SK-N-SH treated with all-trans-retinoic acid at 6 μM for 48 hours (cell line): ENCODE data around the gene ACSM2A.

ENCODE experiments used
- ARNTL ChIP-seq: fragments of 450-650 bp; formaldehyde crosslinking; IDR thresholded peaks from 2 replicates; pipeline ENCODE4 v1.5.0; 2020; ENCODE audit warnings: low read depth, mild to moderate bottlenecking, moderate library complexity, borderline replicate concordance
- CSDC2 ChIP-seq: fragments of 250-450 bp; sonication (Bioruptor Pico); IDR thresholded peaks from 2 replicates; pipeline ENCODE4 v1.5.0; 2020; ENCODE audit warnings: mild to moderate bottlenecking, moderate library complexity
- RARB ChIP-seq: fragments of 250-450 bp; sonication (Bioruptor Pico); IDR thresholded peaks from 2 replicates; pipeline ENCODE4 v1.8.0; 2021; ENCODE audit warnings: mild to moderate bottlenecking, moderate library complexity
- ZFP3 ChIP-seq: fragments of 250-450 bp; sonication (Bioruptor Pico); IDR thresholded peaks from 2 replicates; pipeline ENCODE4 v1.5.0; 2020; ENCODE audit warnings: mild to moderate bottlenecking, moderate library complexity
- TF ChIP-seq, protein P1 (sequence below): fragments of 250-450 bp; sonication (Bioruptor Pico); IDR thresholded peaks from 2 replicates; pipeline ENCODE4 v1.5.1; 2020; ENCODE audit warnings: low read depth, mild to moderate bottlenecking, moderate library complexity
- TF ChIP-seq, protein P2 (sequence below): fragments of 250-450 bp; sonication (Bioruptor Pico); IDR thresholded peaks from 2 replicates; pipeline ENCODE4 v1.8.0; 2020; ENCODE audit warnings: mild to moderate bottlenecking, moderate library complexity, borderline replicate concordance

DNA sequence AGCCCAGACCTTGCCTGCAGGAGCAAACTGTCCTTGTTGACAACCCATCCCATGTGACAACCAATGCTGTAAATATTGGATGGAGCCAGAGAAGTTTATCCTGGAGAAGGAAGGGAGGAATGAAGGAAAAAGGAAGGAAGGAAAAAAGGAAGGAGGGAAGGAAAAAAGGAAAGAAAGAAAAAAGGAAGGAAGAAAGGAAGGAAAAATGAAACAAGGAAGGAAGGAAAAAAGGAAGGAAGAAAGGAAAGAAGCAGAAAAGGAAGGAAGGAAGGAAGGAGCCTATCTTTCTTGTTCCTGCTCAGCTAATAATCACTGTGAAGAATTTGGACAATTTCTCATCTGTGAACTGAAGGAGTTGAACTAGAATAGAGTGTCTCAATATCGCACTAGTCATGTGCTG is 68.8 kb downstream of the ACSM2A start:
- TF ChIP-seq ARNTL (CRISPR knock-in tag): no peak
- TF ChIP-seq, protein P1, sequence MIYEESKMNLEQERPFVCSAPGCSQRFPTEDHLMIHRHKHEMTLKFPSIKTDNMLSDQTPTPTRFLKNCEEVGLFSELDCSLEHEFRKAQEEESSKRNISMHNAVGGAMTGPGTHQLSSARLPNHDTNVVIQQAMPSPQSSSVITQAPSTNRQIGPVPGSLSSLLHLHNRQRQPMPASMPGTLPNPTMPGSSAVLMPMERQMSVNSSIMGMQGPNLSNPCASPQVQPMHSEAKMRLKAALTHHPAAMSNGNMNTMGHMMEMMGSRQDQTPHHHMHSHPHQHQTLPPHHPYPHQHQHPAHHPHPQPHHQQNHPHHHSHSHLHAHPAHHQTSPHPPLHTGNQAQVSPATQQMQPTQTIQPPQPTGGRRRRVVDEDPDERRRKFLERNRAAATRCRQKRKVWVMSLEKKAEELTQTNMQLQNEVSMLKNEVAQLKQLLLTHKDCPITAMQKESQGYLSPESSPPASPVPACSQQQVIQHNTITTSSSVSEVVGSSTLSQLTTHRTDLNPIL (CRISPR knock-in tag): no peak
- TF ChIP-seq ZFP3 (CRISPR knock-in tag): no peak
- TF ChIP-seq, protein P2, sequence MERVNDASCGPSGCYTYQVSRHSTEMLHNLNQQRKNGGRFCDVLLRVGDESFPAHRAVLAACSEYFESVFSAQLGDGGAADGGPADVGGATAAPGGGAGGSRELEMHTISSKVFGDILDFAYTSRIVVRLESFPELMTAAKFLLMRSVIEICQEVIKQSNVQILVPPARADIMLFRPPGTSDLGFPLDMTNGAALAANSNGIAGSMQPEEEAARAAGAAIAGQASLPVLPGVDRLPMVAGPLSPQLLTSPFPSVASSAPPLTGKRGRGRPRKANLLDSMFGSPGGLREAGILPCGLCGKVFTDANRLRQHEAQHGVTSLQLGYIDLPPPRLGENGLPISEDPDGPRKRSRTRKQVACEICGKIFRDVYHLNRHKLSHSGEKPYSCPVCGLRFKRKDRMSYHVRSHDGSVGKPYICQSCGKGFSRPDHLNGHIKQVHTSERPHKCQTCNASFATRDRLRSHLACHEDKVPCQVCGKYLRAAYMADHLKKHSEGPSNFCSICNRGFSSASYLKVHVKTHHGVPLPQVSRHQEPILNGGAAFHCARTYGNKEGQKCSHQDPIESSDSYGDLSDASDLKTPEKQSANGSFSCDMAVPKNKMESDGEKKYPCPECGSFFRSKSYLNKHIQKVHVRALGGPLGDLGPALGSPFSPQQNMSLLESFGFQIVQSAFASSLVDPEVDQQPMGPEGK (CRISPR knock-in tag): no peak
- no peak for TF ChIP-seq CSDC2 (CRISPR knock-in tag)
- TF ChIP-seq RARB (CRISPR knock-in tag): no peak
